HEK293T (cell line): ENCODE results near the gene DTNBP1.

Experiments used
- CTCF ChIA-PET: fragments of 350-600 bp; formaldehyde crosslinking; extraction: SDS; loops from one replicate; lab custom pipeline; 2021; ENCODE audit warnings: antibody characterized with exemption, inconsistent platforms; lab: Yijun Ruan, JAX
- POLR2A ChIA-PET: fragments of 350-600 bp; formaldehyde crosslinking; extraction: SDS; loops from one replicate; lab custom pipeline; 2020; ENCODE audit warnings: antibody characterized with exemption, inconsistent platforms; lab: Yijun Ruan, JAX
- DNase-seq: peaks from one replicate; pipeline ENCODE4 v3.0.0; 2012; ENCODE audit warnings: mixed read lengths; ENCODE audit errors: extremely low spot score
- ARNT ChIP-seq: fragments of 450-650 bp; IDR thresholded peaks from 2 replicates; pipeline ENCODE4 v1.6.1; 2017; ENCODE audit warnings: mild to moderate bottlenecking
- BHLHE40 ChIP-seq: fragments of 450-650 bp; IDR thresholded peaks from 2 replicates; pipeline ENCODE4 v1.6.1; 2016; ENCODE audit warnings: mild to moderate bottlenecking, moderate library complexity, borderline replicate concordance
- CTBP1 ChIP-seq: fragments of 450-650 bp; IDR thresholded peaks from 2 replicates; pipeline ENCODE4 v1.6.1; 2016; ENCODE audit warnings: borderline replicate concordance
- ELF4 ChIP-seq: fragments of 450-650 bp; IDR thresholded peaks from 2 replicates; pipeline ENCODE4 v1.6.1; 2017; ENCODE audit warnings: antibody characterized with exemption
- FOXA1 ChIP-seq: fragments of 450-650 bp; IDR thresholded peaks from 2 replicates; pipeline ENCODE4 v1.6.1; 2016; ENCODE audit warnings: mild to moderate bottlenecking
- FOXK2 ChIP-seq: fragments of 450-650 bp; IDR thresholded peaks from 2 replicates; pipeline ENCODE4 v1.6.1; 2016; ENCODE audit warnings: mild to moderate bottlenecking
- FOXM1 ChIP-seq: fragments of 450-650 bp; IDR thresholded peaks from 2 replicates; pipeline ENCODE4 v1.6.1; 2017; ENCODE audit warnings: mild to moderate bottlenecking, borderline replicate concordance
- HDGF ChIP-seq: fragments of 450-650 bp; IDR thresholded peaks from 2 replicates; pipeline ENCODE4 v1.6.1; 2017; ENCODE audit warnings: antibody characterized with exemption, borderline replicate concordance
- L3MBTL2 ChIP-seq: fragments of 450-650 bp; conservative IDR thresholded peaks from 2 replicates; pipeline ENCODE4 v1.6.1; 2016; ENCODE audit warnings: mild to moderate bottlenecking
- LEF1 ChIP-seq: fragments of 450-650 bp; IDR thresholded peaks from 2 replicates; pipeline ENCODE4 v1.6.1; 2017; ENCODE audit warnings: mild to moderate bottlenecking, borderline replicate concordance
- NFRKB ChIP-seq: fragments of 450-650 bp; IDR thresholded peaks from 2 replicates; pipeline ENCODE4 v1.6.1; 2016; ENCODE audit warnings: mild to moderate bottlenecking, moderate library complexity
- PKNOX1 ChIP-seq: fragments of 450-650 bp; IDR thresholded peaks from 2 replicates; pipeline ENCODE4 v1.6.1; 2016
- SP1 ChIP-seq: fragments of 450-650 bp; IDR thresholded peaks from 2 replicates; pipeline ENCODE4 v1.6.1; 2017
- SUZ12 ChIP-seq: fragments of 450-650 bp; IDR thresholded peaks from 2 replicates; pipeline ENCODE4 v1.6.1; 2016; ENCODE audit warnings: mild to moderate bottlenecking
- TARDBP ChIP-seq: fragments of 450-650 bp; IDR thresholded peaks from 2 replicates; pipeline ENCODE4 v1.6.1; 2016
- ZNF384 ChIP-seq: fragments of 450-650 bp; IDR thresholded peaks from 2 replicates; pipeline ENCODE4 v1.6.1; 2016

DTNBP1 gene

GRCh38 chr6:15522856-15523529 lies 139.8 kb downstream of the DTNBP1 start:
- ChIA-PET POLR2A (no interaction called here), CTCF (interaction anchor here (0.6 kb wide), 1 partner anchor 31 kb away, joined by 3 read pairs; no protein-coding TSS in a partner anchor)
- TF ChIP-seq HDGF (no peak), FOXM1 (no peak), SP1 (no peak), FOXK2 (no peak), NFRKB (no peak), BHLHE40 (no peak), PKNOX1 (no peak)

GRCh38 chr6:15522427-15522826 lies 140.4 kb downstream of the DTNBP1 start:
- ChIA-PET POLR2A (no interaction called here), CTCF (interaction anchor here (0.6 to 1.0 kb wide), 2 partner anchors 31 to 102 kb away, joined by 3 read pairs; no protein-coding TSS in a partner anchor)

More at GRCh38 chr6:15522856-15523529, 139.8 kb downstream of the DTNBP1 start:
- DNase-seq, result no peak

GRCh38 chr6:15522026-15522425 lies 140.8 kb downstream of the DTNBP1 start:
- ChIA-PET POLR2A (no interaction called here), CTCF (interaction anchor here (1.0 kb wide), 1 partner anchor 102 kb away, joined by 3 read pairs; no protein-coding TSS in a partner anchor)
- DNase-seq, result no peak

More at GRCh38 chr6:15522427-15522826, 140.4 kb downstream of the DTNBP1 start:
- TF ChIP-seq L3MBTL2, result no peak
- TF ChIP-seq SP1, result no peak
- TF ChIP-seq ARNT, result no peak
- no peak for TF ChIP-seq CTBP1
- no peak for TF ChIP-seq PKNOX1
- TF ChIP-seq BHLHE40, result no peak
- no peak for TF ChIP-seq ELF4
- no peak for DNase-seq

GRCh38 chr6:15521582-15521981 lies 141.2 kb downstream of the DTNBP1 start:
- ChIA-PET POLR2A (no interaction called here), CTCF (interaction anchor here (1.0 kb wide), 1 partner anchor 102 kb away, joined by 3 read pairs; no protein-coding TSS in a partner anchor)
- TF ChIP-seq SP1, result no peak
- TF ChIP-seq CTBP1, result no peak
- TF ChIP-seq FOXK2, result no peak
- no peak for TF ChIP-seq NFRKB
- no peak for TF ChIP-seq HDGF
- TF ChIP-seq ZNF384, result no peak
- TF ChIP-seq L3MBTL2, result no peak
- no peak for TF ChIP-seq FOXM1
- no peak for TF ChIP-seq ELF4
- no peak for TF ChIP-seq PKNOX1
- TF ChIP-seq SUZ12, result no peak
- DNase-seq, result no peak

More at GRCh38 chr6:15522026-15522425, 140.8 kb downstream of the DTNBP1 start:
- no peak for TF ChIP-seq ELF4
- no peak for TF ChIP-seq ARNT
- no peak for TF ChIP-seq NFRKB
- TF ChIP-seq PKNOX1, result no peak
- no peak for TF ChIP-seq SP1
- TF ChIP-seq HDGF, result no peak
- TF ChIP-seq SUZ12, result no peak
- no peak for TF ChIP-seq FOXK2
- TF ChIP-seq L3MBTL2, result no peak
- TF ChIP-seq CTBP1, result no peak
- TF ChIP-seq TARDBP, result no peak
- TF ChIP-seq FOXM1, result no peak
- TF ChIP-seq LEF1, result no peak
- no peak for TF ChIP-seq FOXA1
- TF ChIP-seq ZNF384, result no peak
- no peak for TF ChIP-seq BHLHE40

GRCh38 chr6:15520626-15521203 lies 142.1 kb downstream of the DTNBP1 start:
- CTCF ChIA-PET, result no interaction called here
- DNase-seq, result no peak
- POLR2A ChIA-PET, result no interaction called here
- TF ChIP-seq SP1, result no peak
- no peak for TF ChIP-seq NFRKB
- no peak for TF ChIP-seq CTBP1
- no peak for TF ChIP-seq PKNOX1
- no peak for TF ChIP-seq BHLHE40
- no peak for TF ChIP-seq HDGF
- no peak for TF ChIP-seq L3MBTL2
- no peak for TF ChIP-seq TARDBP
- TF ChIP-seq FOXK2, result no peak
- TF ChIP-seq FOXM1, result no peak
- no peak for TF ChIP-seq ZNF384
- no peak for TF ChIP-seq ARNT
- TF ChIP-seq SUZ12, result no peak
- TF ChIP-seq ELF4, result no peak
- TF ChIP-seq LEF1, result no peak
- TF ChIP-seq FOXA1, result no peak
